ENCODE results near the gene HLCS. TPM values are rescaled to one million over a fixed set of nuclear protein-coding genes. Genes with fewer than 3 reads are reported as not detected.

HLCS gene
- total RNA-seq, 1 donor from 2014 or later, result 15.9 TPM

GRCh38 chr21:36776981-36777617, 189.4 kb downstream of the HLCS start:
- no peak overlapping the region for H3K27ac Mint-ChIP-seq (ENCODE audit: unreplicated experiment)
- peaks cover 1% of the 10 kb centered on the region for H3K9me3 Mint-ChIP-seq (ENCODE audit: unreplicated experiment)
- DNase-seq, result no peak
- no peak overlapping the region for H3K4me3 Mint-ChIP-seq (ENCODE audit: unreplicated experiment)
- no peaks in the 10 kb centered on the region for H3K4me1 Mint-ChIP-seq (ENCODE audit: low read depth, unreplicated experiment)
- no peaks in the 10 kb centered on the region for H3K36me3 Mint-ChIP-seq (ENCODE audit: unreplicated experiment)
- peaks cover 2% of the 10 kb centered on the region for H3K27me3 Mint-ChIP-seq (ENCODE audit: unreplicated experiment)
- TF ChIP-seq, protein P1, sequence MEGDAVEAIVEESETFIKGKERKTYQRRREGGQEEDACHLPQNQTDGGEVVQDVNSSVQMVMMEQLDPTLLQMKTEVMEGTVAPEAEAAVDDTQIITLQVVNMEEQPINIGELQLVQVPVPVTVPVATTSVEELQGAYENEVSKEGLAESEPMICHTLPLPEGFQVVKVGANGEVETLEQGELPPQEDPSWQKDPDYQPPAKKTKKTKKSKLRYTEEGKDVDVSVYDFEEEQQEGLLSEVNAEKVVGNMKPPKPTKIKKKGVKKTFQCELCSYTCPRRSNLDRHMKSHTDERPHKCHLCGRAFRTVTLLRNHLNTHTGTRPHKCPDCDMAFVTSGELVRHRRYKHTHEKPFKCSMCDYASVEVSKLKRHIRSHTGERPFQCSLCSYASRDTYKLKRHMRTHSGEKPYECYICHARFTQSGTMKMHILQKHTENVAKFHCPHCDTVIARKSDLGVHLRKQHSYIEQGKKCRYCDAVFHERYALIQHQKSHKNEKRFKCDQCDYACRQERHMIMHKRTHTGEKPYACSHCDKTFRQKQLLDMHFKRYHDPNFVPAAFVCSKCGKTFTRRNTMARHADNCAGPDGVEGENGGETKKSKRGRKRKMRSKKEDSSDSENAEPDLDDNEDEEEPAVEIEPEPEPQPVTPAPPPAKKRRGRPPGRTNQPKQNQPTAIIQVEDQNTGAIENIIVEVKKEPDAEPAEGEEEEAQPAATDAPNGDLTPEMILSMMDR (IDR thresholded peaks at IDR 0.05; ENCODE audit: partially characterized antibody, unreplicated experiment), result no peak

- Mint-ChIP-seq H3K36me3 (ENCODE audit: unreplicated experiment) (no peaks in the 10 kb centered on the region), H3K9me3 (ENCODE audit: unreplicated experiment) (no peaks in the 10 kb centered on the region), H3K27me3 (ENCODE audit: unreplicated experiment) (peaks cover 2% of the 10 kb centered on the region), H3K4me3 (ENCODE audit: unreplicated experiment) (no peak overlapping the region), H3K4me1 (ENCODE audit: low read depth, unreplicated experiment) (peaks cover under 1% of the 10 kb centered on the region), H3K27ac (ENCODE audit: unreplicated experiment) (no peak overlapping the region)
- TF ChIP-seq, protein P1 (IDR thresholded peaks at IDR 0.05; ENCODE audit: partially characterized antibody, unreplicated experiment), result no peak
- no peak for DNase-seq
Observed at GRCh38 chr21:36773995-36774394, 192.5 kb downstream of the HLCS start.

DNA sequence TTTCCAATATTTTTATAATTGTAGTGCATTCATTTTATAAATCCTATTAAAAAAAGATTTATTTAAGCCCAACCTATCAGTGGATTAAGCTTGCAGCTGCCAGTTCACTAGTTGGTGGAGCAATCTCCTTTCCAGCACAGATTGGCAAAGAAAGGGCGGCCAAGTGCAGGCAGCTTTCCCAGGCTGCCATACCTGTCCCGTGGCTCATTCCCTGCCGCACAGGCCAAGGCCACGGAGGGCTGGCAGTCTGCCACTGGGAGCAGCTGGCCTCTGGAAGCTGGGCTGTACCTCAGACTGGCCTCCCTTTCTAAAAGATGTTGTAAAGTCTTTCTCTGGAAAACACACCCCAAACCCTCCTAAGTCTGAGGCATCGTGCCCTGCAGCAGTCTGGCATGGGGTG, 193.4 kb downstream of the HLCS start:
- Mint-ChIP-seq H3K27ac (ENCODE audit: unreplicated experiment) (no peak overlapping the region), H3K9me3 (ENCODE audit: unreplicated experiment) (no peaks in the 10 kb centered on the region), H3K36me3 (ENCODE audit: unreplicated experiment) (no peaks in the 10 kb centered on the region), H3K4me3 (ENCODE audit: unreplicated experiment) (no peak overlapping the region), H3K27me3 (ENCODE audit: unreplicated experiment) (peaks cover 2% of the 10 kb centered on the region), H3K4me1 (ENCODE audit: low read depth, unreplicated experiment) (peaks cover 6% of the 10 kb centered on the region)
- no peak for DNase-seq
- TF ChIP-seq, protein P1 (IDR thresholded peaks at IDR 0.05; ENCODE audit: partially characterized antibody, unreplicated experiment), result no peak

- no peak for DNase-seq
- no peak overlapping the region for H3K4me3 Mint-ChIP-seq (ENCODE audit: unreplicated experiment)
- peaks cover 1% of the 10 kb centered on the region for H3K9me3 Mint-ChIP-seq (ENCODE audit: unreplicated experiment)
- peak overlapping the region; percentile 23 for H3K27ac Mint-ChIP-seq (ENCODE audit: unreplicated experiment)
- peaks cover 6% of the 10 kb centered on the region for H3K4me1 Mint-ChIP-seq (ENCODE audit: low read depth, unreplicated experiment)
- H3K27me3 Mint-ChIP-seq (ENCODE audit: unreplicated experiment), result no peaks in the 10 kb centered on the region
- TF ChIP-seq, protein P1 (IDR thresholded peaks at IDR 0.05; ENCODE audit: partially characterized antibody, unreplicated experiment), result no peak
- peaks cover 9% of the 10 kb centered on the region for H3K36me3 Mint-ChIP-seq (ENCODE audit: unreplicated experiment)
Observed at GRCh38 chr21:36769051-36769839, 197.2 kb downstream of the HLCS start.

DNA sequence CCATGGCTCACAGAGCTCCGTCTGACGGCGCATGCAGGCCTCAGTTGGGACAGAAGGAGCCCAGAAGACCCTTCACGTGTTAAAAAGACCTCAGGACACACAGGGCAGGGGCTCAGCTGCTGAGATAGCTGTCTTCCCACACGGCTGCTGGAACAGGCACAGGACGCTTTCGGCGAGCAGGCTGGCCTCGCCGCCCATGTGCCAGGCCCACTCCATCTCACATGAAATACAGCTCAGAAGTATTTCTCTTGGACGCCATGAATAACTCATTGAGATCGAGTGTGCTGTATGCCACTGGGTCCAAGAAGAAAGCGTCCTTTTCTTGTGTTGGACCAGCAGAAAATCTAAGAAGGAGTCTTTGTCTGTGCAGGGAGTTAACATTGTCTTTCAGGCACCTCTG, 198.0 kb downstream of the HLCS start:
- Mint-ChIP-seq H3K4me1 (ENCODE audit: low read depth, unreplicated experiment) (peaks cover 6% of the 10 kb centered on the region), H3K27me3 (ENCODE audit: unreplicated experiment) (no peaks in the 10 kb centered on the region), H3K36me3 (ENCODE audit: unreplicated experiment) (peaks cover 9% of the 10 kb centered on the region), H3K4me3 (ENCODE audit: unreplicated experiment) (no peak overlapping the region), H3K27ac (ENCODE audit: unreplicated experiment) (peak overlapping the region; percentile 23), H3K9me3 (ENCODE audit: unreplicated experiment) (peaks cover 1% of the 10 kb centered on the region)
- DNase-seq, result no peak
- TF ChIP-seq, protein P1 (IDR thresholded peaks at IDR 0.05; ENCODE audit: partially characterized antibody, unreplicated experiment), result no peak
